ENCODE measurements around the gene NR2E1. TPM values are rescaled to one million over a fixed set of nuclear protein-coding genes. Genes with fewer than 3 reads are reported as not detected.
A peak's percentile ranks its signal among the peaks of the same experiment; 100 is the strongest.

NR2E1 gene
- total RNA-seq, 1 donor from 2014 or later: not detected

- no peak for DNase-seq (ENCODE audit: low read depth)
Observed at GRCh38 chr6:108171291-108171917, 5.6 kb downstream of the NR2E1 start.

GRCh38 chr6:108171918-108172516, 6.2 kb downstream of the NR2E1 start:
- DNase-seq (ENCODE audit: low read depth): no peak

- peak; percentile 22 for DNase-seq (ENCODE audit: low read depth)
Observed at GRCh38 chr6:108174371-108175175, 8.8 kb downstream of the NR2E1 start.

- DNase-seq (ENCODE audit: low read depth): no peak
Observed at GRCh38 chr6:108175176-108175591, 9.4 kb downstream of the NR2E1 start.

GRCh38 chr6:108175592-108176279, 9.9 kb downstream of the NR2E1 start:
- no peak for DNase-seq (ENCODE audit: low read depth)

- no peak for DNase-seq (ENCODE audit: low read depth)
Observed at GRCh38 chr6:108176281-108177089, 10.7 kb downstream of the NR2E1 start.

- DNase-seq (ENCODE audit: low read depth): no peak
Observed at GRCh38 chr6:108179741-108180140, 13.9 kb downstream of the NR2E1 start.

GRCh38 chr6:108180266-108180665, 14.4 kb downstream of the NR2E1 start:
- DNase-seq (ENCODE audit: low read depth): no peak

GRCh38 chr6:108180776-108181175, 15.0 kb downstream of the NR2E1 start:
- no peak for DNase-seq (ENCODE audit: low read depth)

- no peak for DNase-seq (ENCODE audit: low read depth)
Observed at GRCh38 chr6:108186226-108186625, 20.4 kb downstream of the NR2E1 start.

GRCh38 chr6:108187519-108187918, 21.7 kb downstream of the NR2E1 start:
- DNase-seq (ENCODE audit: low read depth): no peak

GRCh38 chr6:108193131-108193530, 27.3 kb downstream of the NR2E1 start:
- DNase-seq (ENCODE audit: low read depth): no peak

- no peak for DNase-seq (ENCODE audit: low read depth)
Observed at GRCh38 chr6:108193835-108194234, 28.0 kb downstream of the NR2E1 start.

- no peak for DNase-seq (ENCODE audit: low read depth)
Observed at GRCh38 chr6:108194503-108194902, 28.7 kb downstream of the NR2E1 start.

- DNase-seq (ENCODE audit: low read depth): no peak
Observed at GRCh38 chr6:108195209-108195608, 29.4 kb downstream of the NR2E1 start.

GRCh38 chr6:108198761-108199498, 33.1 kb downstream of the NR2E1 start:
- DNase-seq (ENCODE audit: low read depth): no peak

- DNase-seq (ENCODE audit: low read depth): no peak
Observed at GRCh38 chr6:108200186-108200585, 34.4 kb downstream of the NR2E1 start.

GRCh38 chr6:108200631-108201030, 34.8 kb downstream of the NR2E1 start:
- peak; percentile 7 for DNase-seq (ENCODE audit: low read depth)

- peak; percentile 37 for DNase-seq (ENCODE audit: low read depth)
Observed at GRCh38 chr6:108203189-108204112, 37.6 kb downstream of the NR2E1 start.
